ENCODE results near the gene HDLBP.

GRCh38 chr2:241213567-241213966 is 101.9 kb downstream of the HDLBP start:
- TF ChIP-seq CTCF (IDR thresholded peaks at IDR 0.05): no peak
- TF ChIP-seq EP300 (IDR thresholded peaks at IDR 0.05): no peak
- no peak for TF ChIP-seq POLR2A (IDR thresholded peaks at IDR 0.05)

Measured in tibial nerve (tissue), 4 donors.